RCC 7860 (cell line): Measurements from ENCODE around the gene SPOCK3.
"Not testable (repeated sequence)": the region's sequence is repeated elsewhere in the genome, so short reads cannot be mapped to it uniquely, and the experiment has no call there.

ENCODE experiments used
- DNase-seq: peaks from one replicate; pipeline ENCODE4 v3.0.0-alpha.2; 2015; ENCODE audit warnings: low spot score
- FAIRE-seq: peaks from 2 replicates; lab custom pipeline; 2012; peaks lifted over from hg19 to GRCh38; lab: Jason Lieb, UNC

The SPOCK3 gene

GRCh38 chr4:167234316-167234881 lies at the start of gene SPOCK3:
Gene SPOCK3, minus strand, starts transcription at chr4:167234494.
- no peak for FAIRE-seq
- no peak for DNase-seq

- no peak for DNase-seq
- FAIRE-seq, result no peak
Observed at GRCh38 chr4:167282171-167282864, 48.0 kb upstream of the SPOCK3 start.

DNA sequence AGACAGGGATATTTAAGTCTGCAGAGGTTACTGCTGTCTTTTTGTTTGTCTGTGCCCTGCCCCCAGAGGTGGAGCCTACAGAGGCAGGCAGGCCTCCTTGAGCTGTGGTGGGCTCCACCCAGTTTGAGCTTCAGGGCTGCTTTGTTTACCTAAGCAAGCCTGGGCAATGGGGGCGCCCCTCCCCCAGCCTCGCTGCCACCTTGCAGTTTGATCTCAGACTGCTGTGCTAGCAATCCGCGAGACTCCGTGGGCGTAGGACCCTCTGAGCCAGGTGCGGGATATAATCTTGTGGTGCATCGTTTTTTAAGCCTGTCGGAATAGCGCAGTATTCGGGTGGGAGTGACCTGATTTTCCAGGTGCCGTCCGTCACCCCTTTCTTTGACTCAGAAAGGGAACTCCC lies 47.3 kb upstream of the SPOCK3 start:
- DNase-seq, FAIRE-seq: not testable (repeated sequence)

DNA sequence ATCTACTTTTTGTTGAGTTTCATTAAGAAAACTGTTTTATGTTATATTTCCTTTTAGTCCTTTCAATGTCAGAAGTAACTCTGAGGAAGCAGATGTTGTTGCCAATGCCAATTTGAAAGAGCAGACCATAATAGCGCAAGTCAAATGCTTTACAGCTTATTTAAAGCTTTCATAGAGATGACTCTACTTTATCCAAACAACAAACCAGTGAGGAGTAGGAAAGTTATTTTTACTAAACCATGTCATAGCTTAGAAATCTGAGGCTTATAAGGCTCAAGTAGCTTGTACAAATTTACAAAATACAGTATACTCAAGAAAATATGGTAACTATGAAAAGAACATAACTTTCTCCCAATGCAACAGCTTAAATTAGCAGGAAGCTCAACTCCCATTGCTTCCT lies 40.1 kb upstream of the SPOCK3 start:
- DNase-seq, result no peak
- FAIRE-seq, result no peak

DNA sequence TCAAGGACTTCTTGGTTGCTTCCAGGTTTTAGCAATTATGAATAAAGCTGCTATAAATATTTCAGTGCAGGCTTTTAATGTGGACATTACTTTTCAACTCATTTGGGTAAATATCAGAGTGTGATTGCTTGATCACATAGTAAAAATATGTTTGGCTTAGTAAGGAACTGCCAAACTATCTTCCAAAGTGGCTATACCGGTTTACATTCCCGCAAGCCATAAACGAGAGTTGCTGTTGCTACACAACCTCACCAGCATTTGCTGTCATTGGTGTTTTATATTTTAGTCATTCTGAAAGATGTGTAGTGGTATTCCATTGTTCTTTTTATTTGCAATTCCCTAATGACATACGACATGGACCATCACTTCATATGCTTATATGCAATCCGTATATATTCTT lies 30.9 kb upstream of the SPOCK3 start:
- FAIRE-seq, result no peak
- DNase-seq, result no peak

DNA sequence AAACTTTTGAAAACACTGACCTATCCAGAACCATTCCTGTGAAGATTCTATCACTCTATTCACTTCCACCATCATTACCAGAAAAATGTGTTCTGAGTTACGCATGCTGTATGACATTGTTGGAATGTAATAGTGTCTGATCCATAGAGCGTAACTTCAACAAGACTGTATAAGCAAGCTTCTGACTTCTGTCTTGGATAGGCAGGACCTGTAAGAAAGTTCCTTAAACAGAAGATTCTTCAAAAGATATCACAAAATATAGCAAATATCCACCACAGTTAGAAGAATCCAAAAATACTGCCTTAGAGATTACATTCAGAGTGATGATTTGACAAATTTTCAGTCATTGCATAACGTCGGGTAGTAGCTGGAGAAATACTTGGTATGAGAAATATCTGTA lies 14.0 kb upstream of the SPOCK3 start:
- DNase-seq, result no peak
- no peak for FAIRE-seq

GRCh38 chr4:167239627-167240026 lies 5.3 kb upstream of the SPOCK3 start:
- no peak for DNase-seq
- no peak for FAIRE-seq

DNA sequence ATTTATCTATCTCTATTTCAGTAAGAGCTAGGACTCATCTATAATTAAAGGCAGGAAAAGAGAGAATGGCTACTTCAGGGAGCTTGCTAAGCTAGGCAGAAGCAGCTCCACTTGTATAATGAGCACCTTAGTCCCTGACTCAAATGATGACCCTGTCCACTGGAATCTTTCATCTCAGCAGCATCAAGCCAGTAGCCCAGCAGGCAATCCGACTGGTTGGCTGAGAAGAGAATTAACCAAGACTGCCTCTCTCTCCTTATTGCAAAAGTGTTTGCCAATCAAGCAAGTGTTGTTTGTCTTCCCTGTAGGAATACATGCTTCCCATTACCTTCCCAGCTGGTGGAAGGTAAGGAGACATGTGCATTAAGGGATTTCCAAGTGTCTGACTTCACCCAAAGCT lies 3.9 kb upstream of the SPOCK3 start:
- no peak for DNase-seq
- no peak for FAIRE-seq

DNA sequence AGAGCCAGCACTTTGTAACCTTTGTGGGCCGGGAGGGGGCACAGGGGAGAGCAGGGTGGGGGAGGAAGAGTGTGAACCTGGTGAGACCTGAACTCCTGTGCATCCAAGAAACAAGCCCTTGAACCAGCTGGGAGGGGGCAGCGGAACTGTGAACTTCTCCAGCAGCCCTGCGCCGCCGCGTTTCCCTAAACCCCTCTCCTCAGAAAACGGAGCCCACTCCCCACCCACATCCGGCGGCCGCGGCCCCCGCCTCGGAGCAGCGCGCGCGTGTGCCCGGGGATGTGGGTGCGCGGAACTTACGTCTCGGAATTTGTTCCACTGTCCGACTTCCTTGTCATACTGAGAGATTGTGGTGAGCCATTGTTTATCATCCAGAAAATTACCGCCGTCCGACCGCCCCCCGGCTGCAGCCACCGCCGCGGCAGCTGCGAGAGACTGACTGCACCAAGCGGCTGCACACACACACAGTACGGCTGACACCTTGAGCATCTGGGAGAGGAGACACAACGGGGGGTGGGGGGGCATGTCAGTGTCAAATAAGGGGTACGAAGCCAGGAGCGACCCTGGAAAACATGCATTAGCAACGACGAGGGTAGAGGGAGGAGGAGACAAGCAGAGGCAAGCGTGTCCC lies 494 bp downstream of the SPOCK3 start:
- DNase-seq (no peak), FAIRE-seq (no peak)

GRCh38 chr4:167232805-167233684 lies 1.2 kb downstream of the SPOCK3 start:
- FAIRE-seq (no peak), DNase-seq (no peak)

- FAIRE-seq (no peak), DNase-seq (no peak)
Observed at GRCh38 chr4:167230744-167231143, 3.5 kb downstream of the SPOCK3 start.

GRCh38 chr4:167222099-167222498 lies 12.2 kb downstream of the SPOCK3 start:
- no peak for DNase-seq
- FAIRE-seq, result no peak

GRCh38 chr4:167221084-167221483 lies 13.2 kb downstream of the SPOCK3 start:
- no peak for FAIRE-seq

DNA sequence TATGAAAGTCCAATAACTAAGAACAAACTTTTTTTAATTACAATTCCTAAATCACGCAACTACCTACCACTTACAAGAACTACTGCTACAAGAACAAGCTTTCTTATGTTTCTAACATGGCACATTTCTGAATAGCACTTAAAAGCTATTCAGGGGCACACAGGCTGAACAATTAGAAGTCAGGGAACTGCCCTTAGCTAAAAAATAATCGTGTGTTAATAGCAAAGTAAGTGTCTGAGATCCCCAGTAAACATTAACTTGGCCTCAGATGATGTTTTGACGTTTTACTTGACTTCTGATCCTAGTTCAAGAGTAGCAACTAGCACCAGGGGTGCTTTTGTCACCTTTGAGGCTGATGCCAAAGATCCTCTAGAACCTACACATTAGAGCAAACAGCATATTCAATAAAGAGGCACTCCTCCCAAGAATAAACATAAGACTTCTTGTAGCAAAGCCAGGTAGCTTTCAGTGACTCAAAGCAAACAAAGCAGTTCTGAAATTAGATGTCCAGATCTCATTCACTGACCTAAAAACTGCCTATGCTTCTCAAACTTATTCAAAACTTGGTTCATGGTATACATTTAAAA lies 16.2 kb downstream of the SPOCK3 start:
- FAIRE-seq (no peak), DNase-seq (no peak)

More at GRCh38 chr4:167221084-167221483, 13.2 kb downstream of the SPOCK3 start:
- DNase-seq, result no peak

DNA sequence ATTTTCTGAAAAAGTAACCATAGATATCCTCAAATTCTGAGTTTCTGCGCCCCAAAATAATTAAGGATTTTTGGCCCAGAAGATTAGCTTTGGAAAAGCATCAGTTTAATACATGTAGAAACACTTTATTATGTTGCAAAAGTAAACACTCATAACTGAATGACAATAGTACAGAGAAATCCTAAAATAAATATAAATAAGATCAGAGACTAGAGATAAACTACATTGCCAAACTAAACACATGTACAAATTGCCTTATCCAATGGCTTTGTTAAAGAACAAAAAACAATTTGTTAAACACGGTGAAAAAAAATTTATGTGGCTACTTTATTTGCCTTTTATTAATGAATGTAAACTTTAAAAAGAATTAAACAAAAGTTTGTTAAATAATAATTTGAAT lies 17.5 kb downstream of the SPOCK3 start:
- no peak for DNase-seq
- FAIRE-seq, result no peak

GRCh38 chr4:167210166-167210565 lies 24.1 kb downstream of the SPOCK3 start:
- DNase-seq, result no peak
- FAIRE-seq, result no peak

- FAIRE-seq, result no peak
- DNase-seq, result no peak
Observed at GRCh38 chr4:167196344-167197012, 37.8 kb downstream of the SPOCK3 start.

DNA sequence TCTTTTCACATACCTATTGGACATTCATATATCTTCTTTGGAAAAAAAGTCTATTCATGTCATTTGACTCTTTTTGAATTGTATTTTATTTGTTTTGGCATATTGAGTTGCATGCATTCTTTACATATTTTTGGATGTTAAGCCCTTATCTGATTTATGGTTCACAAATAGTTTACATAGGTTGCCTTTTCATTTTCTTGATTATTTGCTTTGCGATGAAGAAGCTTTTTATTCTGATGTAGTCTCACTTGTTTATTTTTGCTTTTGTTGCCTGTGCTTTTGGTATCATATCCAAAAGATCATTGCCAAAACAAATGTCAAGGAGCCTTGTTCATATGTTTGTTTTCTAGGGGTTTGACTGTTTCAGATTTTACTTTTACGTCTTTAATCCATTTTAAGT lies 43.9 kb downstream of the SPOCK3 start:
- DNase-seq (no peak), FAIRE-seq (no peak)

DNA sequence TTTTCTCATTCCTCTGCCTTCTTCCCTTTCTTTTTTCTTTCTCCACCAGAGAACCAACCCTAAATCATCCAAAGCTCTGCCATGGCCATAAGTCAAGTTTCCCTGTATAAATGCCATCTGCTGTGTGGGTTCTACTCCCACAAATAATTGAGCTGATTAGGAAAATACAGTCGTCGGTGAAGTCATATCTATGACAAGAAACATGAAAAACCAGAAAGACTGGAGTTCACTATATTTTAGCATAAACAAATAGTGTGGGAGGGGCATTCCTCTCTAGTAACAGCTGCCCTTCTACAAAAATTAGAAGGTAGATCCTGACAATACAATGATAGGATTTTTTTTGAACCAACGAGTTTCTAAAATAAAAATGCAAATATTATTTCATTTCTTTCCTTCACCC lies 48.8 kb downstream of the SPOCK3 start:
- DNase-seq, result no peak
- FAIRE-seq, result no peak

- DNase-seq (no peak), FAIRE-seq (no peak)
Observed at GRCh38 chr4:167183036-167183435, 51.3 kb downstream of the SPOCK3 start.
